GM12872 (cell line): ENCODE results near the gene NUB1.

Experiments used
- CTCF ChIP-seq: IDR thresholded peaks from 3 replicates; pipeline ENCODE4 v1.5.1; 2011; ENCODE audit warnings: low read depth, mild to moderate bottlenecking, low read length, moderate library complexity; ENCODE audit not compliant: insufficient read depth

The NUB1 gene

GRCh38 chr7:151404216-151405011, 62.8 kb downstream of the NUB1 start:
- no peak for TF ChIP-seq CTCF

- no peak for TF ChIP-seq CTCF
These were observed 63.4 kb downstream of the NUB1 start for GRCh38 chr7:151405056-151405455.

GRCh38 chr7:151405588-151405987, 64.0 kb downstream of the NUB1 start:
- no peak for TF ChIP-seq CTCF

- no peak for TF ChIP-seq CTCF
These were observed 64.7 kb downstream of the NUB1 start for GRCh38 chr7:151406051-151406875.

GRCh38 chr7:151406886-151407583, 65.4 kb downstream of the NUB1 start:
- no peak for TF ChIP-seq CTCF

- TF ChIP-seq CTCF, result no peak
These were observed 66.9 kb downstream of the NUB1 start for GRCh38 chr7:151408498-151408838.
